Measurements from ENCODE around the gene IRAK2. TPM values are rescaled to one million over a fixed set of nuclear protein-coding genes. Genes with fewer than 3 reads are reported as not detected.

IRAK2 gene
- total RNA-seq, 6 experiments from 2014 or later: 4.2 to 16.0 (median 8.4) TPM

DNA sequence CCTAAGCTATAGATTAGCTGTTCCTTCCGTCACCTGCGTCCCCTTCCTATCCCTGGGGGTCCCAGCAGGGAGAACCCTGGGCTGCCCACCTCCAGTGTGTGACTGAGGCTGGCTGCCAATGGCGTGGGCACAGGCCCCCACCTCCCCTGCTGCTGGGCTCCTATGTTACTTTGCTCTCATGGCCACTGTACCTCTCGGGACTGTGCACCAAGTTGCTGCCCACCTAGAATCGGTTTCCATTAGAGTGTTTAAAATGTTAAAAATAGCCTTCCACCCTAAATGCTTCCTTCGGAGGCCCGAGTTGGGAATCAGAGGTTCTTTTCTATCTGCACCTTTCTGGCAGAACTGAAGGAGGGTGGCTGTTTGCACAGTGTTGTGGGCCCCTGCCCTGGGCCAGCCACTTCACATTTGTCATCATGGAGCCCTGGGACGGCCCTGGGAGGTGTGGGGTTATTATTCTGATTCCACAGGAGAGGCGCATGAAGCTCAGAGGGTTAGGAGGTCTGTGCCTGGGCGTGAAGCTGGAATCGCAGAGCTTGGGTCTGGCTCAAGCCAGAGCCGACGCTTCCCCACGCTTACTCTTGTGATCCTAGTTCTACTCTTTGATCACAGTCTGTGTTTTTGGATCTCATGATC is 29.1 kb downstream of the IRAK2 start:
- no peaks in the 10 kb centered on the region for H3K27me3 ChIP-seq
- H3K4me3 ChIP-seq: no peak overlapping the region
- intact Hi-C loops (cut with DNase I): no loop called here
- 62% methylated on average over 8 of the region's 14 CpGs for WGBS (ENCODE audit: insufficient coverage, low coverage, low lambda C conversion rate, missing lambda C conversion rate)
- H3K9me3 ChIP-seq: no peaks in the 10 kb centered on the region
- peak overlapping the region; percentile 29 to 81 (median 61) for H3K27ac ChIP-seq
- no peak for ATAC-seq
- no peak for DNase-seq
- TF ChIP-seq CTCF (IDR thresholded peaks at IDR 0.05) (no peak), POLR2A (IDR thresholded peaks at IDR 0.05) (no peak)
- H3K36me3 ChIP-seq: no peaks in the 10 kb centered on the region
- peaks cover 0 to 68% (median 37%) of the 10 kb centered on the region in 4 donors for H3K4me1 ChIP-seq

GRCh38 chr3:10194328-10195071 is 29.8 kb downstream of the IRAK2 start:
- Histone ChIP-seq H3K36me3 (no peaks in the 10 kb centered on the region), H3K4me3 (no peak overlapping the region), H3K27ac (peak overlapping the region; percentile 40 to 81 (median 61)), H3K27me3 (no peaks in the 10 kb centered on the region), H3K4me1 (peaks cover 0 to 61% (median 33%) of the 10 kb centered on the region in 4 donors), H3K9me3 (no peaks in the 10 kb centered on the region)
- intact Hi-C loops (cut with DNase I): no loop called here
- no peak for TF ChIP-seq CTCF (IDR thresholded peaks at IDR 0.05)
- no peak for TF ChIP-seq POLR2A (IDR thresholded peaks at IDR 0.05)
- 42% methylated on average over 11 of the region's 11 CpGs for WGBS (ENCODE audit: insufficient coverage, low coverage, low lambda C conversion rate, missing lambda C conversion rate)
- ATAC-seq (no peak), DNase-seq (no peak)

DNA sequence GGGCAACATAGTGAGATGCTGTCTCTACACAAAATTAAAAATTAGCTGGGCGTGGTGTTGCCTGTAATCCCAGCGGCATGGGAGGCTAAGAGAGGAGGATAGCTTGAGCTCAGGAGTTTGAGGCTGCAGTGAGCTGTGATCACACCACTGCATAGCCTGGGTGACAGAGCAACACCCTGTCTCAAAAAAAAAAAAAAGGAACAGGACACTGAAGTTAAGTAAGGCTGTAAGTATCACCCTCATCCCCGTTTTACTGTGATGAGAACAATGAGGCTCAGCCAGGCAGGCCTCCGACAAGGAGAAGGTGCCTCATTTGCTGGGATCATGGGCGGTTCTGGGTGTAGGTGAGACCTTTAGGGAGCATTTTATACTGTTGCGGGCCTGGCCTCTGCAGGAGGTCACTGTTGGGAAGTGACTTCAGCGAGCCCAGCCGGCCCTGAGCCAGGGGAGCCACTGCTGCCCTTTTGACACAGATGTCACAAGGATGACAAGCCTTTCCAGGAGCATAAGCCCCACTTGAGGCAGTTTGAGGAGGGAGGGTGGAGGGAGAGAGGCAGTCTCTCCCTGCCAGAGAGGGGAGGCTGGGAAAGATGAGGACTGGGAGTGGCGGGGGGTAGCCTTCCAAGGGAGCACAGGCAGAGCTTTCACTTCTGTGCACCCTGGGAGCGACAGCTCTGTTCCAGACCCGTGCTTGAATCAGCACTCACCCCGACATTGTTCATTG is 30.8 kb downstream of the IRAK2 start:
- Histone ChIP-seq H3K4me3 (no peak overlapping the region), H3K36me3 (no peaks in the 10 kb centered on the region), H3K9me3 (no peaks in the 10 kb centered on the region), H3K4me1 (peaks cover 0 to 51% (median 25%) of the 10 kb centered on the region in 4 donors), H3K27ac (peak overlapping the region; percentile 40 to 81 (median 61)), H3K27me3 (no peaks in the 10 kb centered on the region)
- WGBS (ENCODE audit: insufficient coverage, low coverage, low lambda C conversion rate, missing lambda C conversion rate): 54% methylated on average over 7 of the region's 12 CpGs
- ATAC-seq (peak; percentile 56 to 63 (median 60)), DNase-seq (peak; percentile 70 to 85 (median 82))
- TF ChIP-seq POLR2A (IDR thresholded peaks at IDR 0.05) (peak; percentile 46), CTCF (IDR thresholded peaks at IDR 0.05) (no peak)
- intact Hi-C loops (cut with DNase I): no loop called here

DNA sequence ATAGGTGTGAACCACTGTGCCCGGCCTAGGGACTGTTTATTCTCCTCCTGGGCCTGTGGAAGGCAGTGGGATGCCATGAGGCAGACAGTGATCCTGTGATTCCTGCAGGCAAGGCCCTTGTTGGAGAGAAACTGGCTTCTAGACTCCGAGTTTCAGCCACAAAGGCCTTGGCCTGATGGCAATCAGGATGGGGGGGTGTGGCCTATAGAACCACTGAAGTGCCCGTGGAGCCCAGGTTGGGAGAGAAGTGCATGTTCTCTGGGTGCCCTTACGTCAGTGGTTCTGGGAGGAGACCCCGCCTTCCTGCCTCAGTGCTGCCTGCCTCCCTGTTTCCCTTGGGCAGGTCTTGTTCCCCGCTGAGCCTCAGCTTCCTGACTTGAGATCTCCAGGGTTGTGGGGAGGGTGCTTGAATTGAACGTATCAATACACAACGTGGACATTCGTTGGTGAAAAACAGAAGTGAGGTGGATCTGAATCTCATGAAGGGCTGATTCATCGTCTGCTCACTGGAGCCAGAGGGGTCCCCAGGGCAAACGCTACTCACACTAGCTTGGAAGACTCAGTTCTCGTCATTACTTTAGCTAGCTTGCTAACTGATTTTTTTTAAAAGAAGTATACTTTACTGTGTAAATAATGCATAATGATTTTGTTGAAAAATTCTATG is 31.8 kb downstream of the IRAK2 start:
- intact Hi-C loops (cut with DNase I): no loop called here
- WGBS (ENCODE audit: insufficient coverage, low coverage, low lambda C conversion rate, missing lambda C conversion rate): 78% methylated on average over 7 of the region's 12 CpGs
- peaks cover 0 to 41% (median 21%) of the 10 kb centered on the region in 4 donors for H3K4me1 ChIP-seq
- H3K36me3 ChIP-seq: peaks cover 0 to 3% (median 0%) of the 10 kb centered on the region in 4 donors
- no peak overlapping the region for H3K4me3 ChIP-seq
- TF ChIP-seq CTCF (IDR thresholded peaks at IDR 0.05) (no peak), POLR2A (IDR thresholded peaks at IDR 0.05) (no peak)
- H3K27me3 ChIP-seq: no peaks in the 10 kb centered on the region
- no peak for DNase-seq
- peak overlapping the region in 1 of 3 donors; percentile 81 for H3K27ac ChIP-seq
- ATAC-seq: no peak
- H3K9me3 ChIP-seq: no peaks in the 10 kb centered on the region

Measured in right lobe of liver (tissue), 6 donors.